Stromal cell of bone marrow (primary cell): Measurements from ENCODE around the gene TAP2.
"Not testable (repeated sequence)": the region's sequence is repeated elsewhere in the genome, so short reads cannot be mapped to it uniquely, and the experiment has no call there.

Source experiments
- DNase-seq: peaks from one replicate; pipeline ENCODE4 v3.0.0-alpha.2; 2012; ENCODE audit warnings: low read depth

The TAP2 gene

GRCh38 chr6:32838114-32838958 lies at the start of gene TAP2:
TAP2 (minus strand) TSS chr6:32838739; CDS start chr6:32838233, 506 bp downstream.
- DNase-seq: peak; percentile 86

- no peak for DNase-seq
Measured at GRCh38 chr6:32887616-32888015, 49.1 kb upstream of the TAP2 start.

GRCh38 chr6:32886681-32887383 lies 48.3 kb upstream of the TAP2 start:
- peak; percentile 80 for DNase-seq

DNA sequence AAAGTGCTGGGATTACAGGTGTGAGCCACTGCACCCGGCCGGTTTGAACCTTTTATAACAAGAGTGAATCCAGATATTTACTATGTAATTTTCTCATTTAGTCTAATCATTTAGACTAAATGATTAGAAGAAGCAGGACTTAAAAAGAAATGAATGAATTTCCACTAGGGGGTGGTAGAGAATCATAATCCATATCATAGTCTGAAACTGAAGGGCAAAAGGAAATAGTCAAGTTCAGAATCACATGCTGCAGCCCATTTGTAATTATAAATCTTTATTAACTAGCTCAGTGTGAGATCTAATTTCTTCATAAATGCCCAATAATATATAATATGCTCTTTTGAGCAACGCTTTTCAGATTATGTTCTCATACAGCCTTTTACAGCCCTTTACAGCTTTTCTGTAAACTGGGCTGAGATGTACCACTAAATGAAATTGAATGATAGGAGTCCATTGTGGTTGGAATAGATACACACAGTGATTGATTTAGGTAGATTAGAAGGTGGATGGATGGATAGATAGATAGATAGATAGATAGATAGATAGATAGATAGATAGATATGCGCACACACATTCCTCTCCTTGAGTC lies 47.3 kb upstream of the TAP2 start:
- DNase-seq: peak; percentile 68

GRCh38 chr6:32883789-32884188 lies 45.2 kb upstream of the TAP2 start:
- DNase-seq: peak; percentile 92

- peak; percentile 88 for DNase-seq
Measured at GRCh38 chr6:32882879-32883250, 44.3 kb upstream of the TAP2 start.

DNA sequence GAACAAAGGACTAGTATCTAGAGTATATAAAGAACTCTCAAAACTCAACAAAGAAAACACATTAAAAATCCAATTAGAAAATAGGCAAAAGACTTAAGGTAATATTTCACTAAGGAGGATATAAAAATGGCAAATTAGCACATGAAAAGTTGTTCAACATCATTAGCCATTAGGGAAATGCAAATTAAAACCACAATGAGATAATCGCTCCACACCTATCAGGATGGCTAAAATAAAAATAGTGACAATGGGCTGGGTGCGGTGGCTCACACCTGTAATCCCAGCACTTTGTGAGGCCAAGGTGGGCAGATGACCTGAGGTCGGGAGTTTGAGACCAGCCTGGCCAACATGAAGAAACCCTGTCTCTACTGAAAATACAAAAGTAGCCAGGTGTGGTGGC lies 42.4 kb upstream of the TAP2 start:
- DNase-seq: not testable (repeated sequence)

DNA sequence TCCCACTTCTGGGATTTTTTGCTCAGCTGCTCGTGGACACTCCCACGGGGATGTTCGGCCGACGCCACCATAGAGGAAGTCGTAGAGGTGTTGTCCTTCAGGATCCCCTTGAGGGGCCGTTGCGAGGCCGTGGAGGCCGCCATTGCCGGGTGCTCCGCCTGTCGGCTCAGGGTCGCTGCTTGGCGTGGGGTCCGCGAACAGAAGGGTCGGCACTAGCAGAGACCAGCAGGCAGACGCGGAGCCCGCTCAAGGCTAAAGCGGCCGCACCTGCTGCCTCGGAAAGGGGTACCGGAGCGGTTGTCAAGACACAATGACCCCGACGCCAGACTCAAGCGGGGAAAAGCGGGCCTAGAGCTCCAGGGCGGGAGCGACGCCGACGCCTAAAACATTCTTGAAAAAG lies 41.2 kb upstream of the TAP2 start:
- DNase-seq: no peak

DNA sequence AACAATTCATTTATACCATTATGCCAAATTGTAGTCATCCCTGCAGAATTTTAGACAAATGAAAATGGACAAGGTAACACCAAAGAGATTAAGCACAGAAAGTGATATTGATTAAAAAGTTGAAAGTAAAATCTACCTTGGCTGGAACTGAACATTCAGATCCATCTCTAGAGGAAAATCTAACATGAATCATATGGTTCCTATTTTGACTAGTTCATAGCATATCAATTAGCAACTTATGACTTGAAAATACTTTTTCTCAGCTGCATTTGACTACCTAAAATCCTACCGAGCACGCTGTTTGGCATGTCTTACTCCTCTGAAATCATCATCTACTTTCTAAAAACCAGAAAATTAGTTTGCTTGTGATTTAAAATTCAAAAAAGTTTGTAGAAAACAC lies 38.1 kb upstream of the TAP2 start:
- no peak for DNase-seq

- not testable (repeated sequence) for DNase-seq
Measured at GRCh38 chr6:32873947-32874346, 35.4 kb upstream of the TAP2 start.

DNA sequence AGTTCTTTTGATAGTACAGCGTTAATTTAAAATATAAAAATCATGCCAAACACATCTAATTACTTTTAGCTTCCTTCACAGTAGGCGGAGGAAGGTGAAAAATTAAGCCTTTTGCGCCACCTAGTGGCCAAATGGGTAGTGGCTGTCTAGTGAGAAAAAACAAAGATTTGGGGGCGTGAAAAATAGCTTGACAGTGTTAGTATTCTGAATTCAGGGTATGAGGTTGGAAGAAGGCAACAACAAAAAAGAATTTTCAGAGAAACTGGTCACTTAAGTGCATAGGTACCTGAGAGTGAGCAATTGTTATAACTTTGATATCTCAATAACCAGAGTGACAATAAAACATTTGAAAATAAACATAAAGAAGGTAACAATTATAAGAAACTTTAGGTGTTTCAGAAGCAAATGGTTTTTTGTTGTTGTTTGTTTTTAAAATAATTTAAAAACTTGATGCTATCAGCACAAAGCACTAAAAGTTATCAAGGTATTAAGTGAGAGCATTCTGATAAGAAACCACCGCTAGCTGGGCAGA lies 29.8 kb upstream of the TAP2 start:
- peak; percentile 54 for DNase-seq

DNA sequence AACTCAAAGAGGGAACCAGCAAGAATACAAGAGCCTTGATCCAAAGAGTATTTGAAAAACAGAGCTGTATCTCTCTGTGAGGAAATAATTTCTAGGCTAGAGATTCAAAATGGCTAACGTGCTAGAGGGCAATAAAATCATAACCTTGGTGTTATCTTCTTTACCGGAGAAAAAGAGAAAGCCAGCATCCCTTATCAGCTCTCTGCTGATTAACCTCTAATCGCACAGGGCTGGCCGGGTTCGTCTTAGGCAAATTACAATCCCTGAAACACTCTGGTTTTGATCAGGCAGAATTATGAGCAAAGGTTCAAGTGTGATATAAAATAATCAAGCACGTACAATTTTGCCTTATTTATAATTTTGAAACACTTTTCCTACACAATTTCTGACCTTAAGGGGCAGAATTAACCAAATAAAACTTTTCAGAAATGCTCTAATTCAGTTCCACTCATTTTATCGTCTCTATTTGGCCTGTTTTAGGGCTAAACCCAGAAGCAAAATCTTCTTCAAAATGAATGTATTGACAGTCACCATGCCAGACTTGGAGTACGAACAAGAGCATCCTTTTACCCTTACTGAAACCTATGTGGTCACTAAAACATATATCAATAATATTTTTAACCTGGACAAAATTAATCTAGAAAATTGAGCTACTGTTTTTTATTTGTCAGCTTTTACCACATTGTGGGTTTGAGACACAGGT lies 29.2 kb upstream of the TAP2 start:
- DNase-seq: no peak

- DNase-seq: no peak
Measured at GRCh38 chr6:32867022-32867477, 28.5 kb upstream of the TAP2 start.

GRCh38 chr6:32865724-32866443 lies 27.3 kb upstream of the TAP2 start:
- DNase-seq: no peak

GRCh38 chr6:32862725-32863124 lies 24.2 kb upstream of the TAP2 start:
- no peak for DNase-seq

GRCh38 chr6:32860674-32861073 lies 22.1 kb upstream of the TAP2 start:
- no peak for DNase-seq

- DNase-seq: no peak
Measured at GRCh38 chr6:32858194-32858593, 19.7 kb upstream of the TAP2 start.

DNA sequence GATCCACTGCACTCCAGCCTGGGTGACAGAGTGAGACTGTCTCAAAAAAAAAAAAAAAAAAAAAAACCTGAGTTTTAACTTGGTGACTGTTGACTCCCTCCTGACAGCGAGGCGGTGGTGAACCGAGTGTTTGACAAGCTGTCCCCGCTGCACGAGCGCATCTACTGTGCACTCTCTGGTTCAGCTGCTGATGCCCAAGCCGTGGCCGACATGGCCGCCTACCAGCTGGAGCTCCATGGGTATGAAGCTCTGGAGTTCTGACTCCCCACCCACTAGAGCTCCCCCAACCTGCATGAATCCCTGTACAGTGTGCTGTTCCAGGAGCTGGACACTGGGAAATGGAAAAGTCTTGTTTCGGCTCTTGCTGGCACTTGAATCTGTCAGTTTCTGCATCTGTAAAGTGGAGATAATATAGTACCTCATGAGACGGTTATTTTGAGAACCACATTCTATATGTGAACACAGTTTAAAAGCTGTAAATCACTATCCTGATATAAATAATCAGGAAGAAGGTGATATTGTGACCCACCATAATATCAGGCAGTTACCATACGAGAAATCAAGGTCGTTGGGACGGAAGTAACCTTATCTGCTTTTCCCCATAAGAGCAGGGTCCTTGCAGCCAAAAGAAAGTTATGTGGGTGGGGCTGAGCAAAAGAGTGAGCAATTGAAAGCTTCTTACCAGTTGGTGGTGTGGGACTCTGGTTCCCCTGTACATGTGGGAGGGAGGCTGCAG lies 18.8 kb upstream of the TAP2 start:
- DNase-seq: no peak

- DNase-seq: no peak
Measured at GRCh38 chr6:32855467-32856174, 17.1 kb upstream of the TAP2 start.
